SK-N-MC (cell line): ENCODE results near the gene CENPL.

Source experiments
- EZH2 ChIP-seq: fragments of 200-600 bp; sonication (generic); IDR thresholded peaks from one replicate; pipeline ENCODE4 v1.6.1; 2017; ENCODE audit warnings: antibody characterized with exemption
- POLR2AphosphoS5 ChIP-seq: IDR thresholded peaks from 2 replicates; pipeline ENCODE4 v1.6.1; 2012; ENCODE audit warnings: mild to moderate bottlenecking, low read depth, low read length, borderline replicate concordance

- no peak for TF ChIP-seq EZH2
- TF ChIP-seq POLR2AphosphoS5, result no peak; the same call in 1 of the 2 replicates
Observed at GRCh38 chr1:173864179-173864867, 39.6 kb upstream of the CENPL start.
